Measurements from ENCODE around the gene VARS1.

Gene VARS1

GRCh38 chr6:31792761-31793171 lies 2.8 kb downstream of the VARS1 start:
- no peak for DNase-seq

GRCh38 chr6:31792090-31792374 lies 3.5 kb downstream of the VARS1 start:
- no peak for DNase-seq

- DNase-seq, result peak in 1 of 4 experiments; percentile 16
Measured at GRCh38 chr6:31791324-31792089, 4.0 kb downstream of the VARS1 start.

- DNase-seq, result no peak
Measured at GRCh38 chr6:31785475-31785874, 10.1 kb downstream of the VARS1 start.

- no peak for DNase-seq
Measured at GRCh38 chr6:31784098-31784925, 11.2 kb downstream of the VARS1 start.

- DNase-seq, result no peak
Measured at GRCh38 chr6:31782126-31782855, 13.3 kb downstream of the VARS1 start.

GRCh38 chr6:31781244-31782125 lies 14.1 kb downstream of the VARS1 start:
- no peak for DNase-seq

GRCh38 chr6:31780507-31781243 lies 14.9 kb downstream of the VARS1 start:
- DNase-seq, result no peak

- no peak for DNase-seq
Measured at GRCh38 chr6:31779908-31780307, 15.6 kb downstream of the VARS1 start.

GRCh38 chr6:31778999-31779885 lies 16.3 kb downstream of the VARS1 start:
- DNase-seq, result no peak

- no peak for DNase-seq
Measured at GRCh38 chr6:31778193-31778592, 17.4 kb downstream of the VARS1 start.

GRCh38 chr6:31777667-31778050 lies 17.9 kb downstream of the VARS1 start:
- DNase-seq, result no peak

- peak; percentile 13 to 48 (median 46) for DNase-seq
Measured at GRCh38 chr6:31776989-31777666, 18.4 kb downstream of the VARS1 start, which contains the start of gene VWA7. VWA7 (minus strand) TSS chr6:31777328; CDS start chr6:31776779, 549 bp downstream.

- no peak for DNase-seq
Measured at GRCh38 chr6:31776485-31776988, 19.0 kb downstream of the VARS1 start.

GRCh38 chr6:31775633-31776484 lies 19.7 kb downstream of the VARS1 start:
- no peak for DNase-seq

- no peak for DNase-seq
Measured at GRCh38 chr6:31775184-31775583, 20.4 kb downstream of the VARS1 start.

- DNase-seq, result no peak
Measured at GRCh38 chr6:31771992-31772358, 23.6 kb downstream of the VARS1 start.

- DNase-seq, result no peak
Measured at GRCh38 chr6:31770860-31771259, 24.7 kb downstream of the VARS1 start.
